Stimulated activated CD8-positive, alpha-beta memory T cell treated with anti-CD3 and anti-CD28 coated beads, Interleukin-7, amount 100 ng/mL, for 48 hours (primary cell): ENCODE data around the gene GADD45A.

Experiments
- DNase-seq, 2 donors: peaks; one replicate each; pipeline ENCODE4 v3.0.0-alpha.2; 2020; ENCODE audit warnings: low read depth in 1 of 2; ENCODE audit errors: extremely low read depth in 1 of 2

The GADD45A gene

GRCh38 chr1:67687649-67688048 is 2.6 kb downstream of the GADD45A start:
- DNase-seq = no peak

GRCh38 chr1:67688526-67689219 is 3.7 kb downstream of the GADD45A start:
- no peak for DNase-seq

- DNase-seq = no peak
Observed at GRCh38 chr1:67689267-67690017, 4.4 kb downstream of the GADD45A start.

- DNase-seq = no peak
Observed at GRCh38 chr1:67690018-67690363, 5.0 kb downstream of the GADD45A start.

- DNase-seq = no peak
Observed at GRCh38 chr1:67690411-67690810, 5.4 kb downstream of the GADD45A start.

- DNase-seq = no peak
Observed at GRCh38 chr1:67691712-67692111, 6.7 kb downstream of the GADD45A start.

- no peak for DNase-seq
Observed at GRCh38 chr1:67695963-67696362, 11.0 kb downstream of the GADD45A start.

- no peak for DNase-seq
Observed at GRCh38 chr1:67696708-67697107, 11.7 kb downstream of the GADD45A start.

- no peak for DNase-seq
Observed at GRCh38 chr1:67700220-67700619, 15.2 kb downstream of the GADD45A start.

- peak in 1 of 2 donors; percentile 16 for DNase-seq
Observed at GRCh38 chr1:67700692-67701410, 15.8 kb downstream of the GADD45A start.

GRCh38 chr1:67701876-67702275 is 16.9 kb downstream of the GADD45A start:
- DNase-seq = no peak

- no peak for DNase-seq
Observed at GRCh38 chr1:67704351-67704750, 19.4 kb downstream of the GADD45A start.

- DNase-seq = no peak
Observed at GRCh38 chr1:67705735-67706453, 20.9 kb downstream of the GADD45A start.

- DNase-seq = no peak
Observed at GRCh38 chr1:67708606-67709005, 23.6 kb downstream of the GADD45A start.

GRCh38 chr1:67710417-67710816 is 25.4 kb downstream of the GADD45A start:
- no peak for DNase-seq

- no peak for DNase-seq
Observed at GRCh38 chr1:67711158-67711854, 26.3 kb downstream of the GADD45A start.

GRCh38 chr1:67711855-67712212 is 26.8 kb downstream of the GADD45A start:
- no peak for DNase-seq

GRCh38 chr1:67713057-67713846 is 28.3 kb downstream of the GADD45A start:
- DNase-seq = no peak

- no peak for DNase-seq
Observed at GRCh38 chr1:67715819-67716218, 30.8 kb downstream of the GADD45A start.

- no peak for DNase-seq
Observed at GRCh38 chr1:67716800-67717199, 31.8 kb downstream of the GADD45A start.
